Tibial nerve (tissue), 4 donors: ENCODE measurements around the gene GRAP.

Experiments
- CTCF ChIP-seq, 5 experiments: fragments of 200-600 bp in 3 of 5; fragments of 450-650 bp in 2 of 5; sonication (generic) in 3 of 5; IDR thresholded peaks; one replicate each; pipeline ENCODE4 v1.5.1; 2016 to 2019; ENCODE audit warnings: antibody characterized with exemption in 5 of 5, mild to moderate bottlenecking in 3 of 5, moderate library complexity in 2 of 5
- EP300 ChIP-seq, 2 donors: sonication (generic); formaldehyde crosslinking; IDR thresholded peaks; one replicate each; pipeline ENCODE4 v1.6.1; 2017; ENCODE audit warnings: antibody characterized with exemption in 2 of 2, mild to moderate bottlenecking in 1 of 2
- POLR2A ChIP-seq, 2 donors: fragments of 450-650 bp; IDR thresholded peaks; one replicate each; pipeline ENCODE4 v1.6.1; 2017; ENCODE audit warnings: antibody characterized with exemption in 2 of 2, mild to moderate bottlenecking in 2 of 2, moderate library complexity in 2 of 2

- TF ChIP-seq CTCF (IDR thresholded peaks at IDR 0.05) (no peak), EP300 (IDR thresholded peaks at IDR 0.05) (no peak), POLR2A (IDR thresholded peaks at IDR 0.05) (no peak)
These were observed 60.1 kb downstream of the GRAP start for GRCh38 chr17:18986541-18987229.
